ENCODE measurements around the gene ZBTB3. TPM values are rescaled to one million over a fixed set of nuclear protein-coding genes. Genes with fewer than 3 reads are reported as not detected.

ZBTB3 gene
- total RNA-seq (13.4 and 14.4 TPM in 2 replicates), polyA plus RNA-seq (6.2 and 6.8 TPM in 2 replicates), polyA minus RNA-seq (ENCODE audit: low replicate concordance) (13.5 and 18.3 TPM in 2 replicates)
- 2.3 and 3.6 TPM in 2 replicates for polyA plus RNA-seq (2012)

GRCh38 chr11:62753736-62754603 lies at the start of gene ZBTB3:
ZBTB3 (minus strand) TSS chr11:62754160; CDS start chr11:62753664, 496 bp downstream.
- H3K4me3 ChIP-seq (replicated peaks in 1 of 4; ENCODE audit: control extremely low read depth in 1 of 4, insufficient read depth in 1 of 4, low read depth in 3 of 4, low read length in 4 of 4), result peak within 1 kb of the TSS; percentile 83 to 100 (median 94)
- peaks cover 7% of the 10 kb centered on the region for H3K79me2 ChIP-seq (ENCODE audit: control insufficient read depth, insufficient read depth, low read length)
- peak within 1 kb of the TSS; percentile 91 for H3K27ac ChIP-seq (ENCODE audit: insufficient read depth, low read length)
- TF ChIP-seq, protein P1, sequence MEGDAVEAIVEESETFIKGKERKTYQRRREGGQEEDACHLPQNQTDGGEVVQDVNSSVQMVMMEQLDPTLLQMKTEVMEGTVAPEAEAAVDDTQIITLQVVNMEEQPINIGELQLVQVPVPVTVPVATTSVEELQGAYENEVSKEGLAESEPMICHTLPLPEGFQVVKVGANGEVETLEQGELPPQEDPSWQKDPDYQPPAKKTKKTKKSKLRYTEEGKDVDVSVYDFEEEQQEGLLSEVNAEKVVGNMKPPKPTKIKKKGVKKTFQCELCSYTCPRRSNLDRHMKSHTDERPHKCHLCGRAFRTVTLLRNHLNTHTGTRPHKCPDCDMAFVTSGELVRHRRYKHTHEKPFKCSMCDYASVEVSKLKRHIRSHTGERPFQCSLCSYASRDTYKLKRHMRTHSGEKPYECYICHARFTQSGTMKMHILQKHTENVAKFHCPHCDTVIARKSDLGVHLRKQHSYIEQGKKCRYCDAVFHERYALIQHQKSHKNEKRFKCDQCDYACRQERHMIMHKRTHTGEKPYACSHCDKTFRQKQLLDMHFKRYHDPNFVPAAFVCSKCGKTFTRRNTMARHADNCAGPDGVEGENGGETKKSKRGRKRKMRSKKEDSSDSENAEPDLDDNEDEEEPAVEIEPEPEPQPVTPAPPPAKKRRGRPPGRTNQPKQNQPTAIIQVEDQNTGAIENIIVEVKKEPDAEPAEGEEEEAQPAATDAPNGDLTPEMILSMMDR (conservative IDR thresholded peaks at IDR 0.05 in 1 of 2, IDR thresholded peaks at IDR 0.05 in 1 of 2; ENCODE audit: low read depth in 1 of 2, low read length in 2 of 2), result no peak
- TF ChIP-seq EZH2 (IDR thresholded peaks at IDR 0.05; ENCODE audit: low read length, missing control alignments), result no peak
- H2AFZ ChIP-seq (ENCODE audit: low read length), result peak within 1 kb of the TSS; percentile 100
- H3K4me1 ChIP-seq (ENCODE audit: control insufficient read depth, extremely low read depth, insufficient read depth, low read length), result no peaks in the 10 kb centered on the region
- H3K36me3 ChIP-seq (ENCODE audit: control insufficient read depth, insufficient read depth, low read length), result peaks cover 5% of the 10 kb centered on the region
- H4K20me1 ChIP-seq (ENCODE audit: control insufficient read depth, extremely low read depth, insufficient read depth, low read length), result no peaks in the 10 kb centered on the region
- no peaks in the 10 kb centered on the region for H3K27me3 ChIP-seq (ENCODE audit: control insufficient read depth, insufficient read depth, low read length)
- peak within 1 kb of the TSS; percentile 71 for H3K4me2 ChIP-seq (ENCODE audit: extremely low read depth, insufficient read depth, low read length)
- H3K9ac ChIP-seq (ENCODE audit: insufficient read depth, low read length), result peak within 1 kb of the TSS; percentile 92
- H3K9me3 ChIP-seq (ENCODE audit: control insufficient read depth, insufficient read depth, low read depth, low read length), result no peaks in the 10 kb centered on the region
- DNase-seq (ENCODE audit: low read depth in 2 of 2), result peak; percentile 99

DNA sequence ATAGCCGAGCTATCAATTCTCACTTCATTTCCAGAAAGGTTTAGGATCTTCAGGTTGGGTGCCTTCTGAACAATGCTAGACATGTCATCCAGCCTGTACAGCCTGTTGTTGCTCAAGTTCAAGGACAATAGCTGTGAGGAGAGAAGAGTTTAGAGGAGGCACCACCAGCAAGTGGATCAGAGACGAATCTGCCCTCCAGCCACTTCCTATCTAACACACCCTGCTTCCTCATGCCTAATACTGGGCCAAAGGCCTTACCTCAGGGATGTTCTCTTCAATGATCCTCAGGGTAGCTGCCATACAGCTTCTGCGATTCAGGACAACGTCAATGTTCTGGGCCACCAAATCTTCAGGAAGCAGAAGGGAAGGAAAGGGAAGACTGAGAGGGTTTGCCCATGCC lies 47.1 kb upstream of the ZBTB3 start:
- no peaks in the 10 kb centered on the region for H3K27me3 ChIP-seq (ENCODE audit: control insufficient read depth, insufficient read depth, low read length)
- DNase-seq (ENCODE audit: low read depth in 2 of 2), result no peak
- peaks cover 4% of the 10 kb centered on the region for H3K4me1 ChIP-seq (ENCODE audit: control insufficient read depth, extremely low read depth, insufficient read depth, low read length)
- H3K9me3 ChIP-seq (ENCODE audit: control insufficient read depth, insufficient read depth, low read depth, low read length), result no peaks in the 10 kb centered on the region
- H3K4me2 ChIP-seq (ENCODE audit: extremely low read depth, insufficient read depth, low read length), result no peak overlapping the region
- H3K27ac ChIP-seq (ENCODE audit: insufficient read depth, low read length), result no peak overlapping the region
- H3K79me2 ChIP-seq (ENCODE audit: control insufficient read depth, insufficient read depth, low read length), result peaks cover 24% of the 10 kb centered on the region
- H2AFZ ChIP-seq (ENCODE audit: low read length), result no peak overlapping the region
- peaks cover 29% of the 10 kb centered on the region for H3K36me3 ChIP-seq (ENCODE audit: control insufficient read depth, insufficient read depth, low read length)
- H4K20me1 ChIP-seq (ENCODE audit: control insufficient read depth, extremely low read depth, insufficient read depth, low read length), result no peaks in the 10 kb centered on the region
- H3K9ac ChIP-seq (ENCODE audit: insufficient read depth, low read length), result no peak overlapping the region
- TF ChIP-seq, protein P1 (conservative IDR thresholded peaks at IDR 0.05 in 1 of 2, IDR thresholded peaks at IDR 0.05 in 1 of 2; ENCODE audit: low read depth in 1 of 2, low read length in 2 of 2), result no peak
- TF ChIP-seq EZH2 (IDR thresholded peaks at IDR 0.05; ENCODE audit: low read length, missing control alignments), result no peak
- H3K4me3 ChIP-seq (replicated peaks in 1 of 4; ENCODE audit: control extremely low read depth in 1 of 4, insufficient read depth in 1 of 4, low read depth in 3 of 4, low read length in 4 of 4), result no peak overlapping the region

- no peak for DNase-seq (ENCODE audit: low read depth in 2 of 2)
- Histone ChIP-seq H3K36me3 (ENCODE audit: control insufficient read depth, insufficient read depth, low read length) (peaks cover 34% of the 10 kb centered on the region), H3K4me2 (ENCODE audit: extremely low read depth, insufficient read depth, low read length) (no peak overlapping the region), H2AFZ (ENCODE audit: low read length) (no peak overlapping the region), H3K4me3 (replicated peaks in 1 of 4; ENCODE audit: control extremely low read depth in 1 of 4, insufficient read depth in 1 of 4, low read depth in 3 of 4, low read length in 4 of 4) (no peak overlapping the region), H3K4me1 (ENCODE audit: control insufficient read depth, extremely low read depth, insufficient read depth, low read length) (no peaks in the 10 kb centered on the region), H3K27me3 (ENCODE audit: control insufficient read depth, insufficient read depth, low read length) (no peaks in the 10 kb centered on the region), H3K27ac (ENCODE audit: insufficient read depth, low read length) (no peak overlapping the region), H3K79me2 (ENCODE audit: control insufficient read depth, insufficient read depth, low read length) (peaks cover 16% of the 10 kb centered on the region), H4K20me1 (ENCODE audit: control insufficient read depth, extremely low read depth, insufficient read depth, low read length) (no peaks in the 10 kb centered on the region), H3K9me3 (ENCODE audit: control insufficient read depth, insufficient read depth, low read depth, low read length) (no peaks in the 10 kb centered on the region), H3K9ac (ENCODE audit: insufficient read depth, low read length) (no peak overlapping the region)
- TF ChIP-seq, protein P1 (conservative IDR thresholded peaks at IDR 0.05 in 1 of 2, IDR thresholded peaks at IDR 0.05 in 1 of 2; ENCODE audit: low read depth in 1 of 2, low read length in 2 of 2), result no peak
- TF ChIP-seq EZH2 (IDR thresholded peaks at IDR 0.05; ENCODE audit: low read length, missing control alignments), result no peak
These were observed 45.5 kb upstream of the ZBTB3 start for GRCh38 chr11:62799486-62799885.

Measured in fibroblast of lung (primary cell).